Measurements from ENCODE around the gene CHCHD6. TPM values are rescaled to one million over a fixed set of nuclear protein-coding genes. Genes with fewer than 3 reads are reported as not detected.

Gene CHCHD6
- polyA plus RNA-seq, 3 donors, result 16.0 to 23.8 (median 21.9) TPM

DNA sequence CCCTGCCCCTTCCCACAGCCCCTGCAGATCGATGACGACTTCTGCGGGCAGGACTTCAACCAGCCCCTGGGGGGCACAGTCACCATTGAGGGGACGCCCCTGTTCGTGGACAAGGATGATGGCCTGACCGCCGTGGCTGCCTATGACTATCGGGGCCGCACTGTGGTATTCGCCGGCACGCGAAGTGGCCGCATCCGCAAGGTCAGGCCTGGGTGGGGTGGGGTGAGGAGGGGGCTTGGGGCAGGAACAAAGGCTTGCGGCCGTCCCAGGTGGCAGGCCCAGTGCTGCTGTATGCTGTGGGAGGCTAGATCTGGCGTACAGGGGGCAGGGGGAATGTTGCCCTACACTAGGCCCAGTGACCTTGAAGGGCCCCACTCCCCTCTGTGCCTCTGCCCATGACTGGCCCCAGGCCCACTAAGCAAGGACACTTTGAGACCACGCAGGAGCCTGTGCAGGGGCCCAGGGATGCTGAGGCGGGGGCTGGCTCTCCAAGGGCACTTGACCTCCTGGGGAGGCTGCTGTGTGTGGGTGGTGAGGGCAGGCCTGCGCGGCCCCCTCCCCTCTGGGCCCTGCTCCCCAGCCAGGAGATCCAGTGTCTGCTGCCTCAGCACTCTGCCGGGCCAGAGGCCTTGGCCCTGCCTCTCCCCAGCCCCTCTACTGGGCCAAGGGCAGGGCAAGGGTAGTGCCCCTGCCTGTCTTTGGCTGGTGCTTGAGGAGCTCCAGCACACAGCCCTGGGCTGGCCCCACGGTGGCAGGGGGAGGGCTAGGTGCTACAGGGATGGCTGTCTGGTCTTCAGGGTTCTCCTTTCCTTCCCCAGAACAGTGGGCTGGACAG is 287.5 kb downstream of the CHCHD6 start:
- DNase-seq, result no peak

DNA sequence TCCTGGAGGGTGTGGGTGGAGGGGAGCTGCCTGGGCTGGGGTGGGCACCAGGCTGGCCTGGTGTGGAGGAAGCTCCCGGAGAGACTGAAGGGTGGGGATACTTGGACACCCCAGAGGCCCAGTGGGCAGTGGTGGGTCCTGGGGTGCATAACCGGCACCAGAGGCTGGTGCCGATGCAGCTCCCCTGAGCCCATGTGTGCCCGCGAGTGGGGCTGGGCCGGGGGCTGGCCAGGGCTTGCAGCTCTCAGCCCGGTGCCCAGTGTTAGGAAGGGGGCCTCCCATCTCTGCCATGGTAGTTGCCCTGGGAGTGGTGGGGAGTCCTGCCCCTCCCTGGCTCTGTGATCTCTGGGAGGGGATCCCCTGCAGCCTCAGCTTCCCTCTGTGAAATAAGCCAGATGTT is 288.2 kb downstream of the CHCHD6 start:
- DNase-seq, result no peak

GRCh38 chr3:126992776-126993175 is 288.7 kb downstream of the CHCHD6 start:
- no peak for DNase-seq

- no peak for DNase-seq
These were observed 289.4 kb downstream of the CHCHD6 start for GRCh38 chr3:126993436-126993835.

- no peak for DNase-seq
These were observed 290.7 kb downstream of the CHCHD6 start for GRCh38 chr3:126994661-126995245.

- DNase-seq, result no peak
These were observed 291.3 kb downstream of the CHCHD6 start for GRCh38 chr3:126995254-126995780.

- DNase-seq, result no peak
These were observed 292.0 kb downstream of the CHCHD6 start for GRCh38 chr3:126995926-126996512.

GRCh38 chr3:126996905-126997304 is 292.9 kb downstream of the CHCHD6 start:
- DNase-seq, result no peak

- no peak for DNase-seq
These were observed 293.5 kb downstream of the CHCHD6 start for GRCh38 chr3:126997455-126998038.

GRCh38 chr3:126998320-126998719 is 294.3 kb downstream of the CHCHD6 start:
- DNase-seq, result no peak

DNA sequence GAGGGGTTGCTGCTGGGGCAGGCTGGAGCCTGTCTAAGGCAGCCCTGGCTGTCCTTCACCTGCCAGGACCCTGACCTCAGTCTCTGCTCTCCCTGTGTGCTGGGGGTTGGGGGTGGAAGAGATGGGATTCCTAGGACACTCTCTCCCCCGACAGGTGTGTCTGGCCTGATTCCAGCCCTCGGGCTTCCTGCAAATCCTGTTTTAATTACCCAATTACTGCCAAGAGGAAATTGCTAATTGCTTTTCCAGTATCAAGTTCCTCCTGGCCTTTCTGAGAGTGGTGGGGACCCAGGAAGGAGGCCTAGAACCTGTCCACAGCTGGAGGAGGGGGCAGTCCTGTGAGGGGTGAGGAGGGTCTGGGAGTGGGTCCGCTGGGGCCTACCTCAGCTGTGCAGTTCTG is 294.7 kb downstream of the CHCHD6 start:
- no peak for DNase-seq

GRCh38 chr3:126999383-126999782 is 295.3 kb downstream of the CHCHD6 start:
- no peak for DNase-seq

DNA sequence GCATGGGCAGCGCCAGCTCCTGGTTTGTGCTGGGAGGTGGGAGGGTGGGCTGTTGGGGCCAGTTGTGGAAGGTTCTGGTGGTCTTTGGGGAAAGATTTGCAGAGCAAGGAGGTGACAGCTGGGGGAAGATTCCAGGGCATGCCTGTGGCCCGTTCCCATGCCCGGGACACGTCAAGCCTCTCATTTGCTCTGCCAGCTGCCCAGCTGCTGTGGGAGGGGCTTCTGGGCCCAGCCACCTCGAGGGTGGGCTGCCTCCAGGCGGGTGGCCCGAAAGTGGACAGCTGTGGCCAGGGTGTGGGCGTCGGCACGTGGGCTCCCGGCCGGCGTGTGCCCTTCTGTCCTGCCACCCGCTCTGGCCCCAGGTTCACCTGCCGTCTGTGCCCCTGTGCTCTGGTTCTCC is 296.1 kb downstream of the CHCHD6 start:
- no peak for DNase-seq

DNA sequence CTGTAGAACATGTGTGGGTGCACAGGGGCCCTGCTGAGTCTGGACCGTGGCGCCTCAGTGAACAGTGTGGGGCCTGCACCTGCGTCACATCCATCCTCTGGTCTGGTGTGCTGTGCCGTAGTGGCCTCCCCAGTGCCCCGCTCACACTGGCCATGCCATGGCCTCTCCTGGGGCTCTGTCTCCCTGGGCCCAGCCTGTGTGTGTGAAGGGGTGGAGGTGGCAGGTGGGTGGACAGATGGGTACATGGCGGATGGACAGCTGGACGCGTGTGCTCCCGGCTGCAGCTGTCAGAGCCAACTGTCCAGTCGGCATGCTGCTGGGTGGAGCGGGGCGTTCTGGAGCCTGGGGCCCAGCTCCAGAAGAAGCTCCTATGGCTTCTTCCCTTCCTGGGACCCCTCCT is 296.7 kb downstream of the CHCHD6 start:
- no peak for DNase-seq

- DNase-seq, result no peak
These were observed 297.6 kb downstream of the CHCHD6 start for GRCh38 chr3:127001486-127002194.

- peak; percentile 87 for DNase-seq
These were observed 298.4 kb downstream of the CHCHD6 start for GRCh38 chr3:127002195-127003174.

GRCh38 chr3:127003175-127003555 is 299.1 kb downstream of the CHCHD6 start:
- DNase-seq, result no peak

DNA sequence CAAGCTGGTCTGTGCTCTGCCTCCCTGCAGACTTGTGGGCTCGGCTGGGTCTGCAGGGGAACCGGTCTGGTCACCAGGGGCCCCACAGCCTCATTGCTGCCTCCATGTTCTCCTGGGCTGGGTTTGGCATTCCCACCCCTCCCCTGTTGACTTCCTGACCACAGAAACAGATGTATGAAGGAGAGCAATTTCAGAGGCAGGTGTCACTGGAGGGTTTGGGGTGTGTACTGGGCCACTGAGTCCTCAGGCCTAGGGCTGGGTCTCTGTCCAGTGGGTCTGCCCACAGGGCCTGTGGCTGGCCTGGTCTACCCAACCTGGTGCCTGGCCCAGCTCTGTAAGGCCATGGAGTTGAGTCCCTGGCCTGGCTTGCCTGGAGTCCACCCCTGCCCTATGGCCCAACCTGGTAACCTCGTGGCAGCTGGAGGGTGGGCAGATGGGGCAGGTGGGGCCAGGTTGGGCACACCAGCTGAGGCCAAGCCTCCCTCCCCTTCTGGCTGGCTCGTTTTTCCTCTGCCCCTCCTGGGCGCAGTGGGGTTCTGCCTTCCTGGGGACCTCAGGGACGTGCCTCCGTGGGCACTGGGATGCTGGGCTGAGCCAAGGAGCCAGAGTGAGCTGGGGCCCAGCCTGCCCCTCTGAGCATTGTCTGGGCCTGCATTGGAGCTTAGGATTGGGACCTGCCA is 299.7 kb downstream of the CHCHD6 start:
- no peak for DNase-seq

- no peak for DNase-seq
These were observed 300.8 kb downstream of the CHCHD6 start for GRCh38 chr3:127004641-127005397.
